Measurements from ENCODE around the gene NTRK3. TPM values are rescaled to one million over a fixed set of nuclear protein-coding genes. Genes with fewer than 3 reads are reported as not detected.

The NTRK3 gene
- total and polyA plus RNA-seq, 2 experiments from 2014 or later = not detected

DNA sequence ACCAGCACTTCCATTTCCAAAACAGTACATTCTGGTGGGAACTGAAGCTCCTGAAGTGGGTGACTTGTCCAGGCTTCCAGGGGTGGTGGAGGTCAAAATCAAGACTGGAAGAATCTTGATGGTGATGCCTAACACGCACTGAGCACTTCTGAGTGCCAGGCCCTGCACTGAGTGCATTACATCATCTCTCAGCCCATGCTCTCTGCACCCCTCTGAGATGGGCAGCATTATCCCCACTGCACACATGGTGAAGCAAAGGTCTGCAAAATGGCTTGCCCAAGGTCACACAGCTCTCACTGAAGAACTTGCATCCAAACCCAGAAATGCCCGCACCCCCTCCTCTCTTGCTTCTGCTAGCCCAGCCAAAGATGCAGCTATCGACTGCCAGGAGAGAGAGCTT lies 36.9 kb downstream of the NTRK3 start:
- H3K9me3 ChIP-seq (ENCODE audit: low read depth) = no peaks in the 10 kb centered on the region
- TF ChIP-seq EZH2 (IDR thresholded peaks at IDR 0.05; ENCODE audit: insufficient read depth, poor library complexity, severe bottlenecking) = no peak
- no peak for TF ChIP-seq EZH2phosphoT487 (IDR thresholded peaks at IDR 0.05; ENCODE audit: insufficient read depth, low read depth)
- no peaks in the 10 kb centered on the region for H3K79me2 ChIP-seq (ENCODE audit: insufficient read depth)
- no peak overlapping the region for H2AFZ ChIP-seq
- no peak overlapping the region for H3K4me2 ChIP-seq (ENCODE audit: unreplicated experiment)
- H3K4me3 ChIP-seq = no peak overlapping the region
- H3F3A ChIP-seq (ENCODE audit: insufficient read depth) = no peaks in the 10 kb centered on the region
- no peak overlapping the region for H3K27ac ChIP-seq
- no peaks in the 10 kb centered on the region for H3K4me1 ChIP-seq (ENCODE audit: insufficient read depth)
- 0 to 12% methylated on average over 3 of the region's 3 CpGs for WGBS, 2 experiments (ENCODE audit: low coverage in 1 of 2, low lambda C conversion rate in 2 of 2, missing lambda C conversion rate in 2 of 2)
- in situ Hi-C loops (cut with MboI) = no loop called here
- H3K9ac ChIP-seq = no peak overlapping the region
- H4K20me1 ChIP-seq (ENCODE audit: insufficient read depth) = no peaks in the 10 kb centered on the region
- H3K27me3 ChIP-seq (replicated peaks; ENCODE audit: insufficient read depth) = no peaks in the 10 kb centered on the region; the same call in 1 of the 2 replicates
- no peaks in the 10 kb centered on the region for H3K36me3 ChIP-seq (ENCODE audit: low read depth)
- no peaks in the 10 kb centered on the region for H3K9me2 ChIP-seq (ENCODE audit: insufficient read depth)
- no peak for DNase-seq

DNA sequence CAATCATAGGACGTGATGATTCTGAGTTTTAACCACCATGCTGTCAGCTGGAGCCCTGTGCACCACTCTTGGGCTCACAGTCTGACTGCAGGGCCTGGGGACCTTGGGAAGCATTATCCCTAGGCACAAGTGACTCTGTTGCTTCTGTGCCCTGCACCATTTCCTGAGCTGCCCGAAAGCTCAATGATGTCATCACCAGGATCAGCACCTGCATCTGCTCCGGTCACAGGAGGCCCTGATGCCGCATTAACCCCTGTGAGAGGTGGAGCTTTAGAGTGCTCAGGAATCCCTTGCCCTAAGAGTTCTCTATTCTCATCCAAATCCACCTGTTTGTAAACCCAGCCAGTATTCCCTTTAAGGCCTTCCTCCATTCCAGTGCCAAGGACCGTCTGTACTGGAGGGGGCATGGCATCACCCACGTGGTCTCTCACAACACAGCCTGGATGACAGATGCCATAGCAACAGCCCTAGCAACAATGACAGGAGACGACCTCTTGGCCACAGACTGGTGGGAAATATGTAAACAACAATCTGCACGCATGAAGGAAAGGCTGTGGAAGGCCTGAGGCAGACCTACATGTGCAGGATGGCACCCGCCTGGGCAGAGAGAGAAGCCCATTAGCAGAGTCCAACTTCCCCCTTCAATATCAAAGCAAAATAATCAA lies 37.9 kb downstream of the NTRK3 start:
- no peaks in the 10 kb centered on the region for H3K4me1 ChIP-seq (ENCODE audit: insufficient read depth)
- no peaks in the 10 kb centered on the region for H3K9me3 ChIP-seq (ENCODE audit: low read depth)
- in situ Hi-C loops (cut with MboI) = no loop called here
- no peak overlapping the region for H3K4me2 ChIP-seq (ENCODE audit: unreplicated experiment)
- no peaks in the 10 kb centered on the region for H4K20me1 ChIP-seq (ENCODE audit: insufficient read depth)
- no peak overlapping the region for H2AFZ ChIP-seq
- no peak for TF ChIP-seq EZH2phosphoT487 (IDR thresholded peaks at IDR 0.05; ENCODE audit: insufficient read depth, low read depth)
- TF ChIP-seq EZH2 (IDR thresholded peaks at IDR 0.05; ENCODE audit: insufficient read depth, poor library complexity, severe bottlenecking) = no peak
- no peak overlapping the region for H3K9ac ChIP-seq
- no peak overlapping the region for H3K27ac ChIP-seq
- no peaks in the 10 kb centered on the region for H3F3A ChIP-seq (ENCODE audit: insufficient read depth)
- H3K36me3 ChIP-seq (ENCODE audit: low read depth) = no peaks in the 10 kb centered on the region
- H3K9me2 ChIP-seq (ENCODE audit: insufficient read depth) = no peaks in the 10 kb centered on the region
- 14 to 22% methylated on average over 9 of the region's 9 CpGs for WGBS, 2 experiments (ENCODE audit: low coverage in 1 of 2, low lambda C conversion rate in 2 of 2, missing lambda C conversion rate in 2 of 2)
- no peak overlapping the region for H3K4me3 ChIP-seq
- H3K79me2 ChIP-seq (ENCODE audit: insufficient read depth) = no peaks in the 10 kb centered on the region
- DNase-seq = no peak
- H3K27me3 ChIP-seq (replicated peaks; ENCODE audit: insufficient read depth) = no peaks in the 10 kb centered on the region; the same call in 1 of the 2 replicates

DNA sequence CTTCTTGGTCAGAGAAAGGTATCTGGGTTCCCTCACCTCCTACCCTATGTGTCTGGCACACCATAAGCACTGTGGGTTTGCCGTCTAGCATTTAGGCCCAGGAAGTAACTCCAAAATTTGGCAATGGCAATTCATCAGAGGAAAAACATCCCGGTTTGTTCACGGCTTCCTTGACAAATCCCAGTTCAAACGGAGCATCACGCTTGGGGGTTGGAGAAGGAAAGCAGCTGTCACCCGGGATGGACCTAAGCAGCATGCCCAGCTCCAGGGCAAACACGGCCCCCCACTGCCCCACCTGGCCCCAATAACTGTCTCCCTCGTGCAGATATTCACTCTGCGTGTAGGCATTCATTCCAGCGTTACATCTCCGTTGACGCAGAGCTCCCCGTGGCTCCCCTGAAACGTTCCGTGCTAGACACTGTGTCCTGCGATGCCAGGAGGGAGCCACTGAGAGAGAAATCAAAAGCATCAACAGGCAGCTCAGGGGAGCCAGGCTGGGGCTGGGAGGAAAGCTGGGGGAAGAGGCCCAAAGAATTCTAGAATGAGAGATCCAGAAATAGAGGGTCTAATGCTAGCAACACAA lies 41.4 kb downstream of the NTRK3 start:
- no peaks in the 10 kb centered on the region for H4K20me1 ChIP-seq (ENCODE audit: insufficient read depth)
- no peak overlapping the region for H3K9ac ChIP-seq
- no peaks in the 10 kb centered on the region for H3K27me3 ChIP-seq (replicated peaks; ENCODE audit: insufficient read depth)
- no peaks in the 10 kb centered on the region for H3K9me2 ChIP-seq (ENCODE audit: insufficient read depth)
- no peaks in the 10 kb centered on the region for H3K79me2 ChIP-seq (ENCODE audit: insufficient read depth)
- no peaks in the 10 kb centered on the region for H3F3A ChIP-seq (ENCODE audit: insufficient read depth)
- WGBS, 2 experiments (ENCODE audit: low coverage in 1 of 2, low lambda C conversion rate in 2 of 2, missing lambda C conversion rate in 2 of 2) = 52 to 58% methylated on average over 16 of the region's 16 CpGs
- TF ChIP-seq EZH2 (IDR thresholded peaks at IDR 0.05; ENCODE audit: insufficient read depth, poor library complexity, severe bottlenecking) = no peak
- no peak for TF ChIP-seq EZH2phosphoT487 (IDR thresholded peaks at IDR 0.05; ENCODE audit: insufficient read depth, low read depth)
- H2AFZ ChIP-seq = no peak overlapping the region
- H3K27ac ChIP-seq = no peak overlapping the region
- in situ Hi-C loops (cut with MboI) = no loop called here
- H3K4me1 ChIP-seq (ENCODE audit: insufficient read depth) = no peaks in the 10 kb centered on the region
- no peak overlapping the region for H3K4me2 ChIP-seq (ENCODE audit: unreplicated experiment)
- no peaks in the 10 kb centered on the region for H3K9me3 ChIP-seq (ENCODE audit: low read depth)
- no peak for DNase-seq
- H3K4me3 ChIP-seq = no peak overlapping the region
- H3K36me3 ChIP-seq (ENCODE audit: low read depth) = no peaks in the 10 kb centered on the region

DNA sequence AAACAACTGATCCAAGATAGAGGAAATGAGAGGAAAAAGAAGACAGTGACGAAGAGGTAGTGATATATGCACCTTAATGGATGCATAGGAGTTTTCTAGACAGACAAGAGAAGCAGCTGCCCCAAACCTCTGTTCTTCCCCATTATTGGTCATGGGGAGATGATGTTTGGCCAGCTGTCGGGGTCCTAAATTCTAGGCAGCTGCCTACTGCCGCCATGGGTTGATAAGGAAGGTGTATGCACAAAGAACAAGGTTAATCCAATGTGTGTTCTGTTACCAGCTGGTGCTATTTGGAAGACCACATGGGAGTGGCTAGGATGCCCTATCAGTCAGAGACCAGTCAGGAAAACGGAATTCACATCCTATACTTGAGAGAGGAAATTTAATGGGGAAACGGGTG lies 47.4 kb downstream of the NTRK3 start:
- H3K9me2 ChIP-seq (ENCODE audit: insufficient read depth) = no peaks in the 10 kb centered on the region
- H4K20me1 ChIP-seq (ENCODE audit: insufficient read depth) = no peaks in the 10 kb centered on the region
- 32 to 37% methylated on average over 5 of the region's 5 CpGs for WGBS, 2 experiments (ENCODE audit: low coverage in 1 of 2, low lambda C conversion rate in 2 of 2, missing lambda C conversion rate in 2 of 2)
- no peak overlapping the region for H3K4me2 ChIP-seq (ENCODE audit: unreplicated experiment)
- H3K9me3 ChIP-seq (ENCODE audit: low read depth) = no peaks in the 10 kb centered on the region
- H3K79me2 ChIP-seq (ENCODE audit: insufficient read depth) = no peaks in the 10 kb centered on the region
- H3K36me3 ChIP-seq (ENCODE audit: low read depth) = no peaks in the 10 kb centered on the region
- no peaks in the 10 kb centered on the region for H3K27me3 ChIP-seq (replicated peaks; ENCODE audit: insufficient read depth)
- in situ Hi-C loops (cut with MboI) = no loop called here
- no peak overlapping the region for H2AFZ ChIP-seq
- H3K4me1 ChIP-seq (ENCODE audit: insufficient read depth) = no peaks in the 10 kb centered on the region
- no peaks in the 10 kb centered on the region for H3F3A ChIP-seq (ENCODE audit: insufficient read depth)
- H3K4me3 ChIP-seq = no peak overlapping the region
- no peak for DNase-seq
- TF ChIP-seq EZH2 (IDR thresholded peaks at IDR 0.05; ENCODE audit: insufficient read depth, poor library complexity, severe bottlenecking) (no peak), EZH2phosphoT487 (IDR thresholded peaks at IDR 0.05; ENCODE audit: insufficient read depth, low read depth) (no peak)
- H3K9ac ChIP-seq = no peak overlapping the region
- no peak overlapping the region for H3K27ac ChIP-seq
